Measurements from ENCODE around the gene ACSS2.

DNA sequence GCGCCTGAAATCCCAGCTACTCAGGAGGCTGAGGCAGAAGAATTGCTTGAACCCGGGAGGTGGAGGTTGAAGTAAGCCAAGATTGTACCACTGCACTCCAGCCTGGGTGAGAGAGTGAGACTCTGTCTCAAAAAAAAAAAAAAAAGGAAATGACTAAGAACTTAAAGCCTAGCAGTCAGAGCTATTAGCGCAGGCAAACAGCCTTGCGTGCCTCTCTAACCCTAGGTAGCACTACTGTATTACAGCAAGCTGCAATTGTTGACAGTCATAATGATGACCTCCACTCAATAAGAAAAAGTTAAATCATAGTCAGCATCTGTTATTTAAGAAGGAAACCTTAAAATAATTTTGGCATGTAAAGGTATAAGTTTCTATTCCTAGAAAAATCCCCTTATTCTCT, 64.8 kb downstream of the ACSS2 start:
- TF ChIP-seq GTF2F1 (IDR thresholded peaks at IDR 0.05; ENCODE audit: borderline replicate concordance, low read depth, low read length) = no peak
- TF ChIP-seq EP300 (IDR thresholded peaks at IDR 0.05; ENCODE audit: borderline replicate concordance in 1 of 2, low read depth in 2 of 2, low read length in 2 of 2) = no peak
- TF ChIP-seq, protein P1, sequence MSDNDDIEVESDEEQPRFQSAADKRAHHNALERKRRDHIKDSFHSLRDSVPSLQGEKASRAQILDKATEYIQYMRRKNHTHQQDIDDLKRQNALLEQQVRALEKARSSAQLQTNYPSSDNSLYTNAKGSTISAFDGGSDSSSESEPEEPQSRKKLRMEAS (IDR thresholded peaks at IDR 0.05) = no peak
- TF ChIP-seq, protein P2, sequence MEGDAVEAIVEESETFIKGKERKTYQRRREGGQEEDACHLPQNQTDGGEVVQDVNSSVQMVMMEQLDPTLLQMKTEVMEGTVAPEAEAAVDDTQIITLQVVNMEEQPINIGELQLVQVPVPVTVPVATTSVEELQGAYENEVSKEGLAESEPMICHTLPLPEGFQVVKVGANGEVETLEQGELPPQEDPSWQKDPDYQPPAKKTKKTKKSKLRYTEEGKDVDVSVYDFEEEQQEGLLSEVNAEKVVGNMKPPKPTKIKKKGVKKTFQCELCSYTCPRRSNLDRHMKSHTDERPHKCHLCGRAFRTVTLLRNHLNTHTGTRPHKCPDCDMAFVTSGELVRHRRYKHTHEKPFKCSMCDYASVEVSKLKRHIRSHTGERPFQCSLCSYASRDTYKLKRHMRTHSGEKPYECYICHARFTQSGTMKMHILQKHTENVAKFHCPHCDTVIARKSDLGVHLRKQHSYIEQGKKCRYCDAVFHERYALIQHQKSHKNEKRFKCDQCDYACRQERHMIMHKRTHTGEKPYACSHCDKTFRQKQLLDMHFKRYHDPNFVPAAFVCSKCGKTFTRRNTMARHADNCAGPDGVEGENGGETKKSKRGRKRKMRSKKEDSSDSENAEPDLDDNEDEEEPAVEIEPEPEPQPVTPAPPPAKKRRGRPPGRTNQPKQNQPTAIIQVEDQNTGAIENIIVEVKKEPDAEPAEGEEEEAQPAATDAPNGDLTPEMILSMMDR (IDR thresholded peaks at IDR 0.05; ENCODE audit: control extremely low read depth in 1 of 3, insufficient read depth in 1 of 3, low read depth in 1 of 3, low read length in 3 of 3) = no peak
- no peak for TF ChIP-seq JUN (IDR thresholded peaks at IDR 0.05; ENCODE audit: low read depth, low read length)
- TF ChIP-seq SP1 (IDR thresholded peaks at IDR 0.05; ENCODE audit: low read depth, low read length) = no peak
- TF ChIP-seq YY1 (IDR thresholded peaks at IDR 0.05; ENCODE audit: low read depth, low read length) = no peak
- TF ChIP-seq POLR2A (IDR thresholded peaks at IDR 0.05; ENCODE audit: control extremely low read depth in 1 of 2, low read depth in 2 of 2, low read length in 2 of 2) = no peak
- no peak for TF ChIP-seq TCF12 (IDR thresholded peaks at IDR 0.05; ENCODE audit: low read depth, low read length)
- no peak for TF ChIP-seq SAP30 (IDR thresholded peaks at IDR 0.05; ENCODE audit: insufficient read depth, insufficient replicate concordance, low read length)
- no peak for TF ChIP-seq NRF1 (IDR thresholded peaks at IDR 0.05; ENCODE audit: low read depth, low read length)
